Neural cell (in vitro differentiated cells): ENCODE results near the gene EZR. TPM values are rescaled to one million over a fixed set of nuclear protein-coding genes. Genes with fewer than 3 reads are reported as not detected.

Source experiments
- H2AFZ ChIP-seq: fragments of 200-600, 300-800 bp; sonication (generic), shearing (Covaris generic); 2 replicates; pipeline ENCODE4 v1.6.0; 2014; ENCODE audit warnings: low read depth, mild to moderate bottlenecking, antibody characterized with exemption, low read length, moderate library complexity
- H3F3A ChIP-seq: fragments of 200-600 bp; shearing (Covaris generic); 2 replicates; pipeline ENCODE4 v1.6.1; 2016; ENCODE audit warnings: mild to moderate bottlenecking, moderate library complexity, mixed read lengths, antibody characterized with exemption, low read length; ENCODE audit not compliant: insufficient read depth, poor library complexity, severe bottlenecking
- H3K27ac ChIP-seq: fragments of 200-600, 300-800 bp; sonication (generic), shearing (Covaris generic); 2 replicates; pipeline ENCODE4 v1.5.1; 2014; ENCODE audit warnings: mild to moderate bottlenecking, low read length, moderate library complexity
- H3K27me3 ChIP-seq: fragments of 300-800, 200-600 bp; sonication (generic), shearing (Covaris generic); 2 replicates; pipeline ENCODE4 v1.6.0; 2014; ENCODE audit warnings: mild to moderate bottlenecking, low read depth, low read length, moderate library complexity; ENCODE audit not compliant: insufficient read depth
- H3K36me3 ChIP-seq: fragments of 300-800, 200-600 bp; sonication (generic), shearing (Covaris generic); 2 replicates; pipeline ENCODE4 v1.5.1; 2014; ENCODE audit warnings: mild to moderate bottlenecking, antibody characterized with exemption, low read length, moderate library complexity; ENCODE audit not compliant: insufficient read depth
- H3K4me2 ChIP-seq: fragments of 300-800, 200-600 bp; sonication (generic), shearing (Covaris generic); 2 replicates; pipeline ENCODE4 v1.6.0; 2014; ENCODE audit warnings: mild to moderate bottlenecking, low read length
- H3K4me3 ChIP-seq: fragments of 300-800, 200-600 bp; sonication (generic), shearing (Covaris generic); 2 replicates; pipeline ENCODE4 v1.5.1; 2014; ENCODE audit warnings: mild to moderate bottlenecking, low read length, moderate library complexity
- H3K79me2 ChIP-seq: fragments of 200-600 bp; shearing (Covaris generic); replicated peaks from 2 replicates; pipeline ENCODE4 v1.6.0; 2014; ENCODE audit warnings: mild to moderate bottlenecking, low read length, moderate library complexity; ENCODE audit not compliant: insufficient read depth
- H3K9ac ChIP-seq: fragments of 300-800, 200-600 bp; sonication (generic), shearing (Covaris generic); 2 replicates; pipeline ENCODE4 v1.6.1; 2016; ENCODE audit warnings: mild to moderate bottlenecking, low read length, mixed read lengths
- H3K9me2 ChIP-seq: fragments of 200-600 bp; shearing (Covaris generic); 2 replicates; pipeline ENCODE4 v1.6.1; 2016; ENCODE audit warnings: mild to moderate bottlenecking, low read length, mixed read lengths; ENCODE audit not compliant: insufficient read depth
- H3K9me3 ChIP-seq: fragments of 200-600, 300-800 bp; sonication (generic), shearing (Covaris generic); 2 replicates; pipeline ENCODE4 v1.6.1; 2016; ENCODE audit warnings: mild to moderate bottlenecking, mixed run types, low read length, moderate library complexity, mixed read lengths
- H4K20me1 ChIP-seq: fragments of 200-600 bp; shearing (Covaris generic); 2 replicates; pipeline ENCODE4 v1.6.1; 2016; ENCODE audit warnings: mild to moderate bottlenecking, mixed run types; ENCODE audit not compliant: insufficient read depth
- CTCF ChIP-seq: fragments of 450-650 bp; IDR thresholded peaks from 2 replicates; pipeline ENCODE4 v1.5.1; 2014; ENCODE audit warnings: antibody characterized with exemption, mild to moderate bottlenecking, moderate library complexity; ENCODE audit not compliant: poor library complexity, severe bottlenecking
- EP300 ChIP-seq: fragments of 450-650 bp; conservative IDR thresholded peaks from 2 replicates; pipeline ENCODE4 v1.6.1; 2014; ENCODE audit warnings: antibody characterized with exemption, mild to moderate bottlenecking, moderate library complexity; ENCODE audit not compliant: poor library complexity, severe bottlenecking
- EZH2 ChIP-seq: fragments of 200-600, 300-800 bp; shearing (Covaris generic), sonication (generic); IDR thresholded peaks from 2 replicates; pipeline ENCODE4 v1.6.1; 2014; ENCODE audit warnings: antibody characterized with exemption, low read length, borderline replicate concordance, mild to moderate bottlenecking; ENCODE audit not compliant: insufficient read depth, poor library complexity, severe bottlenecking
- MXI1 ChIP-seq: fragments of 450-650 bp; conservative IDR thresholded peaks from 2 replicates; pipeline ENCODE4 v1.6.1; 2014; ENCODE audit warnings: antibody characterized with exemption, mild to moderate bottlenecking; ENCODE audit not compliant: poor library complexity, severe bottlenecking
- POLR2AphosphoS5 ChIP-seq: IDR thresholded peaks from 2 replicates; pipeline ENCODE4 v1.6.1; 2012
- RAD21 ChIP-seq: fragments of 450-650 bp; conservative IDR thresholded peaks from 2 replicates; pipeline ENCODE4 v1.6.1; 2014; ENCODE audit warnings: antibody characterized with exemption, mild to moderate bottlenecking, moderate library complexity
- SMC3 ChIP-seq: fragments of 450-650 bp; conservative IDR thresholded peaks from 2 replicates; pipeline ENCODE4 v1.6.1; 2014; ENCODE audit warnings: antibody characterized with exemption, mild to moderate bottlenecking, moderate library complexity; ENCODE audit not compliant: poor library complexity
- TAF1 ChIP-seq: IDR thresholded peaks from 2 replicates; pipeline ENCODE4 v1.6.1; 2012; ENCODE audit warnings: low read depth
- polyA plus RNA-seq: library from polyadenylated mRNA; depleted of rRNA; stranded (reverse); fragments of >200 nt; gene quantifications from 2 replicates; pipeline ENCODE4 v1.2.3, GENCODE V29; 2014
- TF ChIP-seq, protein P1 (sequence below): IDR thresholded peaks from 2 replicates; pipeline ENCODE4 v1.6.1; 2012; ENCODE audit warnings: borderline replicate concordance

Gene EZR
- polyA plus RNA-seq, 1 donor from 2014 or later: 1.6 TPM

- H2AFZ ChIP-seq: no peak overlapping the region
- no peaks in the 10 kb centered on the region for H3K27me3 ChIP-seq
- H3K36me3 ChIP-seq: no peaks in the 10 kb centered on the region
- no peak overlapping the region for H3K27ac ChIP-seq
- H3F3A ChIP-seq: no peaks in the 10 kb centered on the region
- H4K20me1 ChIP-seq: no peaks in the 10 kb centered on the region
- H3K9ac ChIP-seq: no peak overlapping the region
- no peak overlapping the region for H3K4me3 ChIP-seq
- TF ChIP-seq EZH2: no peak
- TF ChIP-seq POLR2AphosphoS5: no peak
- no peak for TF ChIP-seq RAD21
- no peak for TF ChIP-seq TAF1
- no peak for TF ChIP-seq SMC3
- TF ChIP-seq EP300: no peak
- TF ChIP-seq, protein P1, sequence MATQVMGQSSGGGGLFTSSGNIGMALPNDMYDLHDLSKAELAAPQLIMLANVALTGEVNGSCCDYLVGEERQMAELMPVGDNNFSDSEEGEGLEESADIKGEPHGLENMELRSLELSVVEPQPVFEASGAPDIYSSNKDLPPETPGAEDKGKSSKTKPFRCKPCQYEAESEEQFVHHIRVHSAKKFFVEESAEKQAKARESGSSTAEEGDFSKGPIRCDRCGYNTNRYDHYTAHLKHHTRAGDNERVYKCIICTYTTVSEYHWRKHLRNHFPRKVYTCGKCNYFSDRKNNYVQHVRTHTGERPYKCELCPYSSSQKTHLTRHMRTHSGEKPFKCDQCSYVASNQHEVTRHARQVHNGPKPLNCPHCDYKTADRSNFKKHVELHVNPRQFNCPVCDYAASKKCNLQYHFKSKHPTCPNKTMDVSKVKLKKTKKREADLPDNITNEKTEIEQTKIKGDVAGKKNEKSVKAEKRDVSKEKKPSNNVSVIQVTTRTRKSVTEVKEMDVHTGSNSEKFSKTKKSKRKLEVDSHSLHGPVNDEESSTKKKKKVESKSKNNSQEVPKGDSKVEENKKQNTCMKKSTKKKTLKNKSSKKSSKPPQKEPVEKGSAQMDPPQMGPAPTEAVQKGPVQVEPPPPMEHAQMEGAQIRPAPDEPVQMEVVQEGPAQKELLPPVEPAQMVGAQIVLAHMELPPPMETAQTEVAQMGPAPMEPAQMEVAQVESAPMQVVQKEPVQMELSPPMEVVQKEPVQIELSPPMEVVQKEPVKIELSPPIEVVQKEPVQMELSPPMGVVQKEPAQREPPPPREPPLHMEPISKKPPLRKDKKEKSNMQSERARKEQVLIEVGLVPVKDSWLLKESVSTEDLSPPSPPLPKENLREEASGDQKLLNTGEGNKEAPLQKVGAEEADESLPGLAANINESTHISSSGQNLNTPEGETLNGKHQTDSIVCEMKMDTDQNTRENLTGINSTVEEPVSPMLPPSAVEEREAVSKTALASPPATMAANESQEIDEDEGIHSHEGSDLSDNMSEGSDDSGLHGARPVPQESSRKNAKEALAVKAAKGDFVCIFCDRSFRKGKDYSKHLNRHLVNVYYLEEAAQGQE: no peak
- H3K4me2 ChIP-seq: no peak overlapping the region
- no peaks in the 10 kb centered on the region for H3K9me3 ChIP-seq
- H3K79me2 ChIP-seq: no peaks in the 10 kb centered on the region
- no peaks in the 10 kb centered on the region for H3K9me2 ChIP-seq
Measured at GRCh38 chr6:158737082-158737709, 82.0 kb downstream of the EZR start.

DNA sequence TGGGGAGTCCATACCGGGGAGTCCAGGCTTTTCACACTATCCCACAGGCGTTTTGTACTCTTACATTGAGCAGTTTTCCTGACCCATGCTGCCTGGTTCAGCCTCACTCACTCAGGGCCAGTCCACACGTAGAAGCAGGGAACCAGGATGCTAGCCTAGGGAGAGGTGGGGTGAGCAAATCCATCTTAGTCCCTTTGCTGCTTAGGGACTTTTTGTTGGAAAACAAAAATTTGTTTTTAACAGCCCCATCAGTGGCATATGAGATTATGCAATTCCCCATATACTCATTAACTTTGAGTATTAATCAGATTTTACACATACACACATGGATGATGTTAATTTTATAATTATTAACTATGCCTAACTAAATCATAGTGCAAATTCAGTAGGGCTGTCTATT is 84.2 kb downstream of the EZR start:
- H2AFZ ChIP-seq: no peak overlapping the region
- no peaks in the 10 kb centered on the region for H3K27me3 ChIP-seq
- no peaks in the 10 kb centered on the region for H3K79me2 ChIP-seq
- no peaks in the 10 kb centered on the region for H3K9me2 ChIP-seq
- H3K9me3 ChIP-seq: no peaks in the 10 kb centered on the region
- H3K36me3 ChIP-seq: no peaks in the 10 kb centered on the region
- no peak overlapping the region for H3K4me3 ChIP-seq
- TF ChIP-seq SMC3: no peak
- TF ChIP-seq MXI1: no peak
- H3F3A ChIP-seq: no peaks in the 10 kb centered on the region
- H3K27ac ChIP-seq: no peak overlapping the region
- no peaks in the 10 kb centered on the region for H4K20me1 ChIP-seq
- no peak overlapping the region for H3K9ac ChIP-seq
- no peak overlapping the region for H3K4me2 ChIP-seq

GRCh38 chr6:158730541-158730907 is 88.6 kb downstream of the EZR start:
- Histone ChIP-seq H3K4me3 (no peak overlapping the region), H3K9me3 (no peaks in the 10 kb centered on the region), H3K36me3 (no peaks in the 10 kb centered on the region), H3K9ac (no peak overlapping the region), H3K27ac (no peak overlapping the region), H3F3A (no peaks in the 10 kb centered on the region), H3K4me2 (no peak overlapping the region), H3K9me2 (no peaks in the 10 kb centered on the region), H3K79me2 (no peaks in the 10 kb centered on the region), H4K20me1 (no peaks in the 10 kb centered on the region), H3K27me3 (no peaks in the 10 kb centered on the region), H2AFZ (no peak overlapping the region)
- TF ChIP-seq, protein P1: no peak
- TF ChIP-seq SMC3: no peak
- TF ChIP-seq TAF1: no peak
- no peak for TF ChIP-seq MXI1
- no peak for TF ChIP-seq EP300
- TF ChIP-seq CTCF: no peak
- TF ChIP-seq EZH2: no peak
- no peak for TF ChIP-seq POLR2AphosphoS5
- TF ChIP-seq RAD21: no peak
